Measurements from ENCODE around the gene AP4M1.

DNA sequence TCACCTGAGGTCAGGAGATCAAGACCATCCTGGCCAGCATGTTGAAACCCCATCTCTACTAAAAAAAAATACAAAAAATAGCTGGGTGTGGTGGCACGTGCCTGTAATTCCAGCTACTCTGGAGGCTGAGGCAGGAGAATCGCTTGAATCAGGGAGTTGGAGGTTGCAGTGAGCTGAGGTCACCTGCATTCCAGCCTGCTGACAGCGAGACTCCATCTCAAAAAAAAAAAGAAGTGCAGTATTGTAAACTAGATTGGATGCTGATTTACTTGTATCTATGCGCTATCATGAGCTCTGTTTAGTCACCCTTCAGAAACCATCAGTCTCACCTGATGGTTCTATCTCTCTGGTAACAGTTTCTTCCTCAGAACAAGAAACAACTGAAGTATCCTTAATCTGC, 38.1 kb upstream of the AP4M1 start:
- TF ChIP-seq, protein P1, sequence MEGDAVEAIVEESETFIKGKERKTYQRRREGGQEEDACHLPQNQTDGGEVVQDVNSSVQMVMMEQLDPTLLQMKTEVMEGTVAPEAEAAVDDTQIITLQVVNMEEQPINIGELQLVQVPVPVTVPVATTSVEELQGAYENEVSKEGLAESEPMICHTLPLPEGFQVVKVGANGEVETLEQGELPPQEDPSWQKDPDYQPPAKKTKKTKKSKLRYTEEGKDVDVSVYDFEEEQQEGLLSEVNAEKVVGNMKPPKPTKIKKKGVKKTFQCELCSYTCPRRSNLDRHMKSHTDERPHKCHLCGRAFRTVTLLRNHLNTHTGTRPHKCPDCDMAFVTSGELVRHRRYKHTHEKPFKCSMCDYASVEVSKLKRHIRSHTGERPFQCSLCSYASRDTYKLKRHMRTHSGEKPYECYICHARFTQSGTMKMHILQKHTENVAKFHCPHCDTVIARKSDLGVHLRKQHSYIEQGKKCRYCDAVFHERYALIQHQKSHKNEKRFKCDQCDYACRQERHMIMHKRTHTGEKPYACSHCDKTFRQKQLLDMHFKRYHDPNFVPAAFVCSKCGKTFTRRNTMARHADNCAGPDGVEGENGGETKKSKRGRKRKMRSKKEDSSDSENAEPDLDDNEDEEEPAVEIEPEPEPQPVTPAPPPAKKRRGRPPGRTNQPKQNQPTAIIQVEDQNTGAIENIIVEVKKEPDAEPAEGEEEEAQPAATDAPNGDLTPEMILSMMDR (IDR thresholded peaks at IDR 0.05) = no peak
- TF ChIP-seq POLR2A (IDR thresholded peaks at IDR 0.05) = no peak
